ENCODE measurements around the gene LTBP2. TPM values are rescaled to one million over a fixed set of nuclear protein-coding genes. Genes with fewer than 3 reads are reported as not detected.

The LTBP2 gene
- total RNA-seq, 1 donor from 2014 or later: 0.94 TPM

Other genes with a start within 250 kb of the LTBP2 start
- gene SYNDIG1L, start 186.0 kb downstream of the LTBP2 start, total RNA-seq: 1.1 TPM
- 28.1 TPM for gene NPC2, start 118.9 kb downstream of the LTBP2 start, total RNA-seq
- 20.1 TPM for gene ISCA2, start 118.5 kb downstream of the LTBP2 start, total RNA-seq
- gene AREL1, start 100.8 kb upstream of the LTBP2 start, total RNA-seq: 53.2 TPM
- gene FCF1, start 100.9 kb upstream of the LTBP2 start, total RNA-seq: 15.6 TPM
- 79.4 TPM for gene YLPM1, start 151.1 kb upstream of the LTBP2 start, total RNA-seq

All from occipital lobe (tissue), 1 donor.